HepG2 (cell line): ENCODE measurements around the gene PSMG1. TPM values are rescaled to one million over a fixed set of nuclear protein-coding genes. Genes with fewer than 3 reads are reported as not detected.
A peak's percentile ranks its signal among the peaks of the same experiment; 100 is the strongest.

Experiments used
- ATRX ChIP-seq: sonication (generic); formaldehyde crosslinking; IDR thresholded peaks from 2 replicates; pipeline ENCODE4 v1.4.0; 2020; ENCODE audit warnings: missing genetic modification reagents, borderline replicate concordance
- GMEB2 ChIP-seq: IDR thresholded peaks from 2 replicates; pipeline ENCODE4 v1.6.1; 2016; ENCODE audit warnings: missing biosample characterization, missing genetic modification reagents, low read depth
- GTF3A ChIP-seq: sonication (generic); formaldehyde crosslinking; conservative IDR thresholded peaks from 2 replicates; pipeline ENCODE4 v1.4.0; 2020; ENCODE audit warnings: mild to moderate bottlenecking, missing genetic modification reagents
- HMGA1 ChIP-seq: sonication (generic); formaldehyde crosslinking; conservative IDR thresholded peaks from 2 replicates; pipeline ENCODE4 v1.4.0; 2020; ENCODE audit warnings: missing genetic modification reagents
- HNF1A ChIP-seq, 2 experiments: sonication (generic) in 1 of 2; formaldehyde crosslinking in 1 of 2; IDR thresholded peaks; 2 replicates each; pipeline versions ENCODE4 v1.4.0 to v1.6.1; 2016 to 2020; ENCODE audit warnings: borderline replicate concordance in 1 of 2, low read depth in 1 of 2, mild to moderate bottlenecking in 1 of 2, missing genetic modification reagents in 1 of 2
- IKZF5 ChIP-seq: IDR thresholded peaks from 2 replicates; pipeline ENCODE4 v1.6.1; 2018; ENCODE audit warnings: missing genetic modification reagents, mild to moderate bottlenecking, missing compliant biosample characterization
- KLF12 ChIP-seq: sonication (generic); formaldehyde crosslinking; IDR thresholded peaks from 2 replicates; pipeline ENCODE4 v1.4.0; 2020; ENCODE audit warnings: missing genetic modification reagents, borderline replicate concordance
- POGZ ChIP-seq: sonication (generic); formaldehyde crosslinking; IDR thresholded peaks from 2 replicates; pipeline ENCODE4 v1.4.0; 2020; ENCODE audit warnings: mild to moderate bottlenecking, missing genetic modification reagents
- SYNCRIP ChIP-seq: fragments of 200-400 bp; formaldehyde crosslinking; IDR thresholded peaks from 2 replicates; pipeline ENCODE4 v1.6.1; 2018; ENCODE audit warnings: mild to moderate bottlenecking, low read depth, low read length; ENCODE audit not compliant: insufficient read depth
- TBX3 ChIP-seq: fragments of 450-650 bp; IDR thresholded peaks from 2 replicates; pipeline ENCODE4 v1.6.1; 2017; ENCODE audit warnings: antibody characterized with exemption, mild to moderate bottlenecking, inconsistent platforms, borderline replicate concordance
- ZBTB44 ChIP-seq: sonication (generic); formaldehyde crosslinking; IDR thresholded peaks from 2 replicates; pipeline ENCODE4 v1.4.0; 2020; ENCODE audit warnings: missing genetic modification reagents
- ZMAT3 ChIP-seq: sonication (generic); formaldehyde crosslinking; conservative IDR thresholded peaks from 2 replicates; pipeline ENCODE4 v1.7.0; 2021; ENCODE audit warnings: missing genetic modification reagents
- ZMYM3 ChIP-seq: sonication (generic); formaldehyde crosslinking; IDR thresholded peaks from 2 replicates; pipeline ENCODE4 v1.5.1; 2020; ENCODE audit warnings: mild to moderate bottlenecking, missing genetic modification reagents
- ZNF292 ChIP-seq: sonication (generic); formaldehyde crosslinking; IDR thresholded peaks from 2 replicates; pipeline ENCODE4 v1.8.1; 2022; ENCODE audit warnings: mild to moderate bottlenecking, low read depth, missing genetic modification reagents, borderline replicate concordance
- ZNF547 ChIP-seq: sonication (generic); formaldehyde crosslinking; IDR thresholded peaks from 2 replicates; pipeline ENCODE4 v1.5.1; 2020; ENCODE audit warnings: mild to moderate bottlenecking, missing genetic modification reagents
- ZNF563 ChIP-seq: sonication (generic); formaldehyde crosslinking; IDR thresholded peaks from 2 replicates; pipeline ENCODE4 v1.8.0; 2022; ENCODE audit warnings: mild to moderate bottlenecking, moderate library complexity, missing genetic modification reagents
- ZNF598 ChIP-seq: sonication (generic); formaldehyde crosslinking; IDR thresholded peaks from 2 replicates; pipeline ENCODE4 v1.5.1; 2020; ENCODE audit warnings: mild to moderate bottlenecking, missing genetic modification reagents, borderline replicate concordance
- ZNF784 ChIP-seq: sonication (generic); formaldehyde crosslinking; IDR thresholded peaks from 2 replicates; pipeline ENCODE4 v1.5.1; 2020; ENCODE audit warnings: missing genetic modification reagents, mild to moderate bottlenecking, borderline replicate concordance
- polyA plus RNA-seq, 8 experiments: library from polyadenylated mRNA; depleted of rRNA in 3 of 8; stranded (reverse) in 7 of 8; unstranded in 1 of 8; fragments of >200 nt; fragmentation: Illumina TruSeq in 4 of 8; extraction: Trizol in 4 of 8; gene quantifications; 2 replicates each; pipeline versions ENCODE4 v1.2.1 to v1.2.3, GENCODE V29; 2011 to 2016; ENCODE audit warnings: low read depth in 4 of 8, missing spikeins in 1 of 8, mixed read lengths in 1 of 8; ENCODE audit not compliant: insufficient read depth in 1 of 8
- total RNA-seq, 5 experiments: library from RNA; depleted of rRNA; stranded (reverse); fragments of >200 nt; fragmentation: Illumina TruSeq; extraction: Trizol; gene quantifications; 2 replicates each; pipeline ENCODE4 v1.2.3, GENCODE V29; 2016; ENCODE audit warnings: low read depth in 1 of 5

The PSMG1 gene
- total and polyA plus RNA-seq, 2 of the 13 experiments (the other 11 are each of a cell fraction or from before 2014, with no cell fraction given): 63.6 to 173 TPM

- TF ChIP-seq HNF1A (IDR thresholded peaks at IDR 0.05; ENCODE audit: low read depth): no peak
- peak; percentile 79; the same call in 1 of the 2 replicates for TF ChIP-seq HNF1A (CRISPR knock-in tag; IDR thresholded peaks at IDR 0.05; ENCODE audit: borderline replicate concordance)
- peak; percentile 91; the same call in 1 of the 2 replicates for TF ChIP-seq KLF12 (CRISPR knock-in tag)
- TF ChIP-seq ZNF563: peak; percentile 79
- no peak for TF ChIP-seq ZNF292 (CRISPR knock-in tag)
- peak; percentile 82 for TF ChIP-seq IKZF5 (CRISPR knock-in tag)
- no peak for TF ChIP-seq ZBTB44
- peak; percentile 65 for TF ChIP-seq GMEB2 (CRISPR knock-in tag)
- TF ChIP-seq GTF3A (CRISPR knock-in tag): 0 out of 2 replicates have a peak, but pooled peaks have one; percentile 25
- no peak; the same call in 1 of the 2 replicates for TF ChIP-seq ZNF784 (CRISPR knock-in tag)
- TF ChIP-seq POGZ (CRISPR knock-in tag): peak; percentile 68
- no peak for TF ChIP-seq ZNF598 (CRISPR knock-in tag)
- TF ChIP-seq SYNCRIP: no peak
- no peak for TF ChIP-seq HMGA1 (CRISPR knock-in tag)
- TF ChIP-seq ZMYM3 (CRISPR knock-in tag): peak; percentile 68; the same call in 1 of the 2 replicates
- peak; percentile 34 for TF ChIP-seq ZNF547
- TF ChIP-seq ZMAT3 (CRISPR knock-in tag): peak; percentile 81; the same call in 1 of the 2 replicates
- no peak for TF ChIP-seq ATRX (CRISPR knock-in tag)
- TF ChIP-seq TBX3: no peak
Measured at GRCh38 chr21:39183272-39184049, at the start of gene PSMG1 (continued).
